ENCODE measurements around the gene GSDME.

Gene GSDME

GRCh38 chr7:24709051-24709450, 48.2 kb downstream of the GSDME start:
- TF ChIP-seq, protein P1, sequence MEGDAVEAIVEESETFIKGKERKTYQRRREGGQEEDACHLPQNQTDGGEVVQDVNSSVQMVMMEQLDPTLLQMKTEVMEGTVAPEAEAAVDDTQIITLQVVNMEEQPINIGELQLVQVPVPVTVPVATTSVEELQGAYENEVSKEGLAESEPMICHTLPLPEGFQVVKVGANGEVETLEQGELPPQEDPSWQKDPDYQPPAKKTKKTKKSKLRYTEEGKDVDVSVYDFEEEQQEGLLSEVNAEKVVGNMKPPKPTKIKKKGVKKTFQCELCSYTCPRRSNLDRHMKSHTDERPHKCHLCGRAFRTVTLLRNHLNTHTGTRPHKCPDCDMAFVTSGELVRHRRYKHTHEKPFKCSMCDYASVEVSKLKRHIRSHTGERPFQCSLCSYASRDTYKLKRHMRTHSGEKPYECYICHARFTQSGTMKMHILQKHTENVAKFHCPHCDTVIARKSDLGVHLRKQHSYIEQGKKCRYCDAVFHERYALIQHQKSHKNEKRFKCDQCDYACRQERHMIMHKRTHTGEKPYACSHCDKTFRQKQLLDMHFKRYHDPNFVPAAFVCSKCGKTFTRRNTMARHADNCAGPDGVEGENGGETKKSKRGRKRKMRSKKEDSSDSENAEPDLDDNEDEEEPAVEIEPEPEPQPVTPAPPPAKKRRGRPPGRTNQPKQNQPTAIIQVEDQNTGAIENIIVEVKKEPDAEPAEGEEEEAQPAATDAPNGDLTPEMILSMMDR (IDR thresholded peaks at IDR 0.05; ENCODE audit: low read depth, low read length), result no peak
- H3K4me3 ChIP-seq (ENCODE audit: low read depth, low read length), result no peak overlapping the region

GRCh38 chr7:24707988-24708615, 49.2 kb downstream of the GSDME start:
- no peak overlapping the region for H3K4me3 ChIP-seq (ENCODE audit: low read depth, low read length)
- TF ChIP-seq, protein P1 (IDR thresholded peaks at IDR 0.05; ENCODE audit: low read depth, low read length), result no peak

DNA sequence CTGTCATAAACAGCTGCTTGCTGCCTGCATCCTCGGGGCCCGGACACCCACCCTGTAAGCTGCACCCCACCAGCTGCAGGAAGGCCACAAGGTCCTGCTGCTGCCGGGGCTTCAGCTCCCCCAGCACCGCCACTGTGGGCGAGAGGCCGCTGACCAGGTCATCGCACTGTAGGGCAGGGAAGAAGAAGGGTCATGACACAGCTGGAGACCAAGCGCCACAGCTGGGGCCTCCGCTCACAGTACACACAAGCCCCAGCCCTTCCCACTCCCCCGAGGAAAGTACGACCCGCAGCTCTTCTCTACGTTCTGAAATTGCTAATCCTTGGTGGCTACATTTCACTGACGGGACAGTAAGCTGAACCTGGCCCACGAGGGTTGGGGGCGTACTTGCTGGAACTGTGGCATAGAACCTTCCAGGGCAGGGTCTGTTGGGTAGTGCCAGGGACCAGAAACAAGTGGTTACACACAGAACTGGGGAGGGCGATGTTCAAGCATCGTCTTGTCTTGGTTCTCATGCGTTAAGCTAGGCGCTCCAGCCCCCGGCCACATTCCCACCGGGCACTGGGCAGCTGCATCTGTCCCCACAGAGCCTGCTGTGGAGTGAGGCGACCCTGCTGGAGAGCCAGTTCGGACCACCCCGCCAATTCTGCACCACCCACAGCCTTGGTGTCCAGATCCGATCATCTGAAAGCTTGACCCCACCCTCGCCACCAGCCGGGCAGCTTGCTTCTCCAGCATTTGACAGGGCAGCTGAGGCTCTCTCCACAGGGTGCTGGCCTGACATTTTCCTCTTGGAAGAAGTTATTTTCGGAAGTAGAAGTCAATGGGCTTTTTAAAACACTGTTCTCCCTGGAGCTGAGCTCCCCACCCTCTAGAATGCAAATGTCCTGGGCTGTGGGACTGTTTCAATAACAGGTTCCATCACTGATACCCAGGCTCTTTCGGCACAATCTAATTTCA, 50.8 kb downstream of the GSDME start:
- no peak overlapping the region for H3K4me3 ChIP-seq (ENCODE audit: low read depth, low read length)
- TF ChIP-seq, protein P1 (IDR thresholded peaks at IDR 0.05; ENCODE audit: low read depth, low read length), result no peak

DNA sequence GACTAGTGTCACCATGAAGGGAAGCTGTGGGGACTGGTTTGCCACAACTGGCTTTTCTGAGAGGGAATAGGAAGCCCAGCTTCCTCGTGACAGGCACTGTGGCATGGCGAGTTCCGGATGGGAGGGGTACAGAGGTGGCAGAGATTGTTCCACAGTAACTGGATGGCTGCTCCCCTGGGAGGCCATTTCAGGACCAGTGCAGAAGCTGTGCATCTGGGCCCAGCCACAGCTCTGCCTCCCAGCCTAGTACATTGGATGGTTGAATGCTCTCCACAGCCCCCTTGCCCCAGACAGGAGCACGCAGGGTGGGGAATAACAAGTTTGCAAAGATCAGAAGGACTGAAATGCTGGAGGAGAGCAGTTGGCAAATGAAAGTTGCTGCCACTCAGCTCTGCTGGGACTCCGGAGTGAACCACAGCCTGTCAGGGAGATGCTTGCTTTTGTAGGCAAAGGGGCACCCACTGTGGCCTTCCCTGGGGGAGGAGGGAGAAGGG, 51.8 kb downstream of the GSDME start:
- no peak overlapping the region for H3K4me3 ChIP-seq (ENCODE audit: low read depth, low read length)
- TF ChIP-seq, protein P1 (IDR thresholded peaks at IDR 0.05; ENCODE audit: low read depth, low read length), result no peak

DNA sequence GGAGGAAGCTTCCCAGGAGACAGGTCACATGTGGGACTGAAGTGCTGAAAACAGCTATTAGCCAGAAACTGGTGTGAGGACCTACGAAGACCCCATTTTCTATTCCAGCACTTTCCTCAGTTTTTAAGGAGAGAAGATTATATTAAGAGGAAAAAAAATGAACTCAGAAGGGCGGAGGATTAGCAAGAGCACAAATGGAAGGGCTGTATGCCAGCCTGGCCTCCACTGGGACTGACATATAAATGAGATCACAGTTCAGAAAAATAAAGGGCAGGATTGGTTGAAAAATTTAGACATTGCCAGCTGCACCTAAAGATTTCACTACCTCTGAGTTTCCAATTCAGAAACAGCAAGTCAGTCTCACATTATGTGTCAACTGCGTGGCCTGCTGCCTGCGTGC, 53.0 kb downstream of the GSDME start:
- TF ChIP-seq, protein P1 (IDR thresholded peaks at IDR 0.05; ENCODE audit: low read depth, low read length), result no peak
- H3K4me3 ChIP-seq (ENCODE audit: low read depth, low read length), result no peak overlapping the region

DNA sequence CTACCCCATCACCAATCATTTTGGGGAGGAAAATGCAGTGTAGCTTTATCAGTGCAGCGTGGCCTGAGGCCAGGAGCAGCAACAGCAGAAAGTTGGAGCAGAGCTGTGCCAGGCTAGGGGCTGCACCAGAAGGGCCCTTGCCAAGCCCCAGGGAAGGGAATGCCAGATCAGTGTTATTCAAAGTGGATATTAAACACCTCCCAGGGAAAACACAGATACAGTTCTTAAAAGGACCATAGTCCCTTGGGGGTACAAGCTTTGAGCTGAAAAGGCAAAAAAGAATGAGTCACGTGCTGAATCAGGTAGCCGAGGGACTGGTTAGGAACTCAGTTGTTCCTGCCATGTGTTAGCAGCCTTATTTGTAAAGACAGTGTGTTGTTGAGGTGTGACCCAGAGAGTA, 54.0 kb downstream of the GSDME start:
- TF ChIP-seq, protein P1 (IDR thresholded peaks at IDR 0.05; ENCODE audit: low read depth, low read length), result no peak
- H3K4me3 ChIP-seq (ENCODE audit: low read depth, low read length), result no peak overlapping the region

- TF ChIP-seq, protein P1 (IDR thresholded peaks at IDR 0.05; ENCODE audit: low read depth, low read length), result no peak
- no peak overlapping the region for H3K4me3 ChIP-seq (ENCODE audit: low read depth, low read length)
These were observed 54.5 kb downstream of the GSDME start for GRCh38 chr7:24702755-24703154.
